ENCODE measurements around the gene MYRFL.
"Not testable (repeated sequence)": the region's sequence is repeated elsewhere in the genome, so short reads cannot be mapped to it uniquely, and the experiment has no call there.

The MYRFL gene

GRCh38 chr12:69824966-69825560, at the start of gene MYRFL:
Gene MYRFL, plus strand, starts transcription at chr12:69825227. Its CDS starts 291 bp downstream, at chr12:69825518.
- no peak for DNase-seq (ENCODE audit: low read depth in 2 of 2)

GRCh38 chr12:69779928-69780327, 45.1 kb upstream of the MYRFL start:
- DNase-seq (ENCODE audit: low read depth in 2 of 2) = no peak

- no peak for DNase-seq (ENCODE audit: low read depth in 2 of 2)
Observed at GRCh38 chr12:69783365-69783764, 41.7 kb upstream of the MYRFL start.

- DNase-seq (ENCODE audit: low read depth in 2 of 2) = no peak
Observed at GRCh38 chr12:69789351-69789750, 35.7 kb upstream of the MYRFL start.

GRCh38 chr12:69792533-69792932, 32.5 kb upstream of the MYRFL start:
- DNase-seq (ENCODE audit: low read depth in 2 of 2) = no peak

- DNase-seq (ENCODE audit: low read depth in 2 of 2) = not testable (repeated sequence)
Observed at GRCh38 chr12:69807101-69807897, 17.7 kb upstream of the MYRFL start.

GRCh38 chr12:69810870-69811498, 14.0 kb upstream of the MYRFL start:
- DNase-seq (ENCODE audit: low read depth in 2 of 2) = no peak

GRCh38 chr12:69816082-69816481, 8.9 kb upstream of the MYRFL start:
- no peak for DNase-seq (ENCODE audit: low read depth in 2 of 2)

- no peak for DNase-seq (ENCODE audit: low read depth in 2 of 2)
Observed at GRCh38 chr12:69821032-69821455, 4.0 kb upstream of the MYRFL start.

- DNase-seq (ENCODE audit: low read depth in 2 of 2) = no peak
Observed at GRCh38 chr12:69821456-69822159, 3.4 kb upstream of the MYRFL start.

- no peak for DNase-seq (ENCODE audit: low read depth in 2 of 2)
Observed at GRCh38 chr12:69822201-69822860, 2.7 kb upstream of the MYRFL start.

- no peak for DNase-seq (ENCODE audit: low read depth in 2 of 2)
Observed at GRCh38 chr12:69824028-69824427, 999 bp upstream of the MYRFL start.

- no peak for DNase-seq (ENCODE audit: low read depth in 2 of 2)
Observed at GRCh38 chr12:69828897-69829296, 3.9 kb downstream of the MYRFL start.

GRCh38 chr12:69833696-69834095, 8.7 kb downstream of the MYRFL start:
- DNase-seq (ENCODE audit: low read depth in 2 of 2) = no peak

- DNase-seq (ENCODE audit: low read depth in 2 of 2) = no peak
Observed at GRCh38 chr12:69834147-69834546, 9.1 kb downstream of the MYRFL start.

GRCh38 chr12:69834576-69834975, 9.5 kb downstream of the MYRFL start:
- DNase-seq (ENCODE audit: low read depth in 2 of 2) = no peak

GRCh38 chr12:69835081-69835480, 10.1 kb downstream of the MYRFL start:
- DNase-seq (ENCODE audit: low read depth in 2 of 2) = no peak

GRCh38 chr12:69836015-69836414, 11.0 kb downstream of the MYRFL start:
- no peak for DNase-seq (ENCODE audit: low read depth in 2 of 2)

- no peak for DNase-seq (ENCODE audit: low read depth in 2 of 2)
Observed at GRCh38 chr12:69837191-69837590, 12.2 kb downstream of the MYRFL start.

- DNase-seq (ENCODE audit: low read depth in 2 of 2) = no peak
Observed at GRCh38 chr12:69837657-69838415, 12.8 kb downstream of the MYRFL start.

- no peak for DNase-seq (ENCODE audit: low read depth in 2 of 2)
Observed at GRCh38 chr12:69840727-69841126, 15.7 kb downstream of the MYRFL start.
